Temporal lobe (tissue), 1 donor: ENCODE measurements around the gene TELO2. TPM values are rescaled to one million over a fixed set of nuclear protein-coding genes. Genes with fewer than 3 reads are reported as not detected.

Experiments
- total RNA-seq: library from RNA; depleted of rRNA; stranded (reverse); fragments of >200 nt; gene quantifications from one replicate; pipeline ENCODE4 v1.2.3, GENCODE V29; 2014

The TELO2 gene
- total RNA-seq, 1 donor from 2014 or later = 13.8 TPM

Other genes starting within 250 kb of the TELO2 start
- gene TPSD1, start 237.3 kb upstream of the TELO2 start, total RNA-seq = not detected
- 31.2 TPM for gene UBE2I, start 183.7 kb upstream of the TELO2 start, total RNA-seq
- gene BAIAP3, start 159.7 kb upstream of the TELO2 start, total RNA-seq = 10.3 TPM
- gene TSR3, start 141.5 kb upstream of the TELO2 start, total RNA-seq = 32.2 TPM
- gene GNPTG, start 141.4 kb upstream of the TELO2 start, total RNA-seq = 15.7 TPM
- gene UNKL, start 78.7 kb upstream of the TELO2 start, total RNA-seq = 10.3 TPM
- gene UQCC4, start 72.6 kb upstream of the TELO2 start, total RNA-seq = 9.6 TPM
- not detected for gene PERCC1, start 62.3 kb upstream of the TELO2 start, total RNA-seq
- 0.49 TPM for gene CCDC154, start 48.8 kb upstream of the TELO2 start, total RNA-seq
- 43.0 TPM for gene CLCN7, start 18.3 kb upstream of the TELO2 start, total RNA-seq
- gene PTX4, start 4.4 kb upstream of the TELO2 start, total RNA-seq = not detected
- 1.7 TPM for gene TMEM204, start 40.3 kb downstream of the TELO2 start, total RNA-seq
- 32.5 TPM for gene IFT140, start 118.7 kb downstream of the TELO2 start, total RNA-seq
- 10.6 TPM for gene CRAMP1, start 119.0 kb downstream of the TELO2 start, total RNA-seq
- 23.1 TPM for gene JPT2, start 184.9 kb downstream of the TELO2 start, total RNA-seq
- gene MAPK8IP3, start 212.8 kb downstream of the TELO2 start, total RNA-seq = 75.2 TPM